Stimulated activated CD8-positive, alpha-beta memory T cell treated with anti-CD3 and anti-CD28 coated beads, Interleukin-4, amount 100 ng/mL, for 1 hour (primary cell): Measurements from ENCODE around the gene ARRDC3.
"Not testable (repeated sequence)": the region's sequence is repeated elsewhere in the genome, so short reads cannot be mapped to it uniquely, and the experiment has no call there.

ENCODE experiments used
- DNase-seq, 2 donors: peaks; one replicate each; pipeline ENCODE4 v3.0.0-alpha.2; 2020; ENCODE audit warnings: low read depth in 2 of 2, low spot score in 1 of 2

The ARRDC3 gene

DNA sequence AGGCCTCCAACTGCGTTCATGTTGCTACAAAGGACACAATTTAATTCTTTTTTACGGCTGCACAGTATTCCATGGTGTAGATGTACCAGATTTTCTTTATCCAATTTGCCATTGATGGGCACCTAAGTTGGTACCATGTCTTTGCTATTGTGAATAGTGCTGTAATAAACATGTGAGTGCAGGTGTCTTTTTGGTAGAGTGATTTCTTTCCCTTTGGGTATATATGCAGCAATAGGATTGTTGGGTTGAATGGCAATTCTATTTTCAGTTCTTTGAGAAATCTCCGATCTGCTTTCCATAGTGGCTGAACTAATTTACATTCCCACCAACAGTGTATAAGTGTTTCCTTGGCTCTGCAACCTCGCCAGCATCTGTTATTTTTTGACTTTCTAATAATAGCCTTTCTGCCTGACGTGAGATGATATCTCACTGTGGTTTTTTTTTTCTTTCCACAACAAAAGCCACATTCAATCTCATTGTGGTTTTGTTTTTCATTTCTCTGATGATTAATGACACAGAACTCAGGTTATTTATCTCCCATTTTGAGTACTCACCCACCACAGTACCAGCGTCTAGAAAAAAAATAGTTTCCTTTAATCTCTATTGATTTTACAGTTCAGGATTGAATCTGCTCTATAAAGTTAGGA is 21.9 kb downstream of the ARRDC3 start:
- no peak for DNase-seq

DNA sequence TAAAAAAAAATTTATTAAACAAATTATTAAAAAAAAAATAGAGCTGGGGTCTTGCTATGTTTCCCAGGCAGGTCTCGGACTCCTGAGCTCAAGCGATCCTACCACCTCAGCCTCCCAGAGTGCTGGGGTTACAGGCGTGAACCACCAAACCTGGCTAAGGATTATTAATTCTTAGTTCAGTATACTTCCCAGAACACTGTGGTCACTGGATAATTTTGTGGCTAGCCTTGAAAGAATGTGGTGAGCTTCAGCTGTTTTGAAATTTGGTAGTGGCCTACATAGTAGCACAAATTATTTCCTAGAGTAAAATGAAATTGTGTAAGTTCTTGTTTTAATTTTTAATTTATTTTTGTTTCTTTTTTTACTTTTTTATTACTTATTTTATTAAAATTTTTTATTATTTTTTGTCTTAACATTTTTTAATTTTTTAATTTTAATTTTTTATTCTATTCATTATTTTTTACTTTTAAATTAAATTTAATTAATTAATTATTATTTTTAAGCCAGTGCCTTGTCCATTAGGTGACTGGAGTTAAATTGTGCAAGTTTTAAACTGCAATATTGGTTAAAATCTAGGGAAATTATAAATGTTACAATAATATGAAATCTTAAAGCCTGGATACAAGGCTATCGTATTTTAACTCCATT is 23.0 kb downstream of the ARRDC3 start:
- DNase-seq, result no peak

DNA sequence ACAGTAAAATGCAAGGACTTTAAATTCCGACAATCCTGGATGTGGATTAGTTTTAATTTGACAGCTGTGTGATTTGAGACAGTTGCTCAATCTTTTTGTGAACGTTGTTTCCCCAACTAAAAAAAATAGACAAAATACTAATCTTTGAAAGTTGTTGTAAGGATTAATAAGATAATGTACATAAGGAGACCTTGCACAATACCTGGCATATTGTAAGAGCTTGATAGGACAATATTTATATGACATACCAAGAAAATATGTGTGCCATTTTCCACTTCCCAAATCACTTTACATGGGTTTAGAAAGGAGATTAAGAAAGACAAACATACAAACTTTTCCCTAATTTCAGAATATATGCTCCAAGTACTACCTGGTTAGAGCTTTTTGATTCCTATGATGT is 25.3 kb downstream of the ARRDC3 start:
- no peak for DNase-seq

DNA sequence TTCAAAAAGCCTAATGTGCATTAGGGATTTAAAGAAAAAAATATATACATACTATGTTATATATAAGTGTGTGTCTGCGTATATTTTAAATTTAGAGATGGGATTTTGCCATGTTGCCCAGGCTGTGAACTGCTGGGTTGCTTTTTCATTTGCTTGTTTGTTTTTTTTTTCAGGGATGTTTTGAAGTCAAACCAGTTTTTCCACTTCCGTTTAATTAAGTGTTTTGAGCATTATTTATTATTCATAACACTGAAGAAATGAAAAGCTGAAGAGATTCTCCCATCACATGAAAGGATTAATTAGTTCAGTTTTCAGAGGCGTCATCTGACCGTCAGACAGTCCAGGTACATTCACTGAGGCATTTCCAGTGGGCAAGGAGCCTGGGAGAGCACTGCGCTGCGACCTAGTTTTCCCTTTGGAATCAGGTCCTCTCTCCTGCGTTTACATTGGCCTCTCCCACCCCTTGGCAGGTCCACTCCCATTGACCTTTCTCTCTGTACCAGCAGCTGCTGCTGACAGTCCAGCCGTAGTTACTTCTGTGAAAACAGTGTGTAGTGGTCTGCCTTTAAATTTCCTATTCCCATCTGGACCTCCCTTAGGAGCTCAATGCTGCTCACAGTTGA is 26.0 kb downstream of the ARRDC3 start:
- DNase-seq, result no peak

DNA sequence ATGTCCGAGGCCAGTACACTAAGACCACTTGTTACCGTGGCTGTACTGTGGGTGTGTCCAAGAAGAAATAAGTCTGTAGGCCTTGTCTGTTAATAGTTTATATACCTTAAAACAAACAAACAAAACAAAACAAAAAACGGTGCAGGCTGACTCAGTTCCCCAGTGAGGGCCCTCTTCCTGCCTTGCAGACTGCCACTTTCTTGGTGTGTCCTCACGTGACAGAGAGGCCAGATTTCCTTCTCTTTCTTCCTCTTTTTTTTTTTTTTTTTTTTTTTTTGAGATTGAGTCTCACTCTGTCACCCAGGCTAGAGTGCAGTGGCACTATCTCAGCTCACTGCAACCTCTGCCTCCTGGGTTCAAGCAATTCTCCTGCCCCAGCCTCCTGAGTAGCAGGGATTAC is 28.2 kb downstream of the ARRDC3 start:
- not testable (repeated sequence) for DNase-seq

DNA sequence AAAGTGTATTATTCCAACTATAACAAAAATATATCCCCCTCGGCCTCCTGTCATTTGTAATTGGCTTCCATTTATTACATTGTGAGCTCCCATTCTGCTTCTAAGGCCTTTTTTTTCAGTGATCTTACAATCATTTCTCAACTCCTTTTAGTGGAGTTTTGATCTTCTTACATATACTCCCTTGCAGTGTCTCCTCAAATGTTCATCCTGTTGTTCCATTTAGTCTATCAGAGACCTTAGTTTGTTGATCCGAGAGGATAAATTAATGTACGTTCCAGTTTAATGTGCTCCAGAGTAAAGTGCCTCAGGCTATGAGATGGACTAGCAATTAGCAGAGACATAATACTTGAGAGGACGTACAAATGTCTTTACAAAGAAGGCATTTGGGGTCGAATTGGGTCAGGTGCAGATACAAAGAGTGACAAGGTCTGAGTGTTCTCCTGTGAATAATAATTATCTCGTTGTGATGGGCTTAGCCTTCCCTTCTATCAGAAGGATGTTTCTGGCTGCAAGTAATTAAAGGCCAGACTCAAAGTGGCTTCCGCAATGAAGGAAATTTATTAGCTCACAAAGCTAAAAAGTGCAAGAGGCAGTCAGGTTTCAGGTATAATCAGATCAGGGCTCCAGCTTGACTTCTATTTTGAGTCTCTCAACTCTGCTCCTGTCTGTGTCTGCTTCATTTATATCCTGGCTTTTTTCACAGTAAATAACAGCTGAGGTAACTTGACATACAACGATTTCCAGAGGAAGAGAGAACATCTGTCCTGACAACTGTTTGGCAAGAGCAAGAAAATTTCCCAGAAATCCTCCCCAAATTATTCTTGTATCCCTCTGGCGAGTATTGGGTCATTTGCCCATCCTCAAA is 30.1 kb downstream of the ARRDC3 start:
- DNase-seq, result no peak

DNA sequence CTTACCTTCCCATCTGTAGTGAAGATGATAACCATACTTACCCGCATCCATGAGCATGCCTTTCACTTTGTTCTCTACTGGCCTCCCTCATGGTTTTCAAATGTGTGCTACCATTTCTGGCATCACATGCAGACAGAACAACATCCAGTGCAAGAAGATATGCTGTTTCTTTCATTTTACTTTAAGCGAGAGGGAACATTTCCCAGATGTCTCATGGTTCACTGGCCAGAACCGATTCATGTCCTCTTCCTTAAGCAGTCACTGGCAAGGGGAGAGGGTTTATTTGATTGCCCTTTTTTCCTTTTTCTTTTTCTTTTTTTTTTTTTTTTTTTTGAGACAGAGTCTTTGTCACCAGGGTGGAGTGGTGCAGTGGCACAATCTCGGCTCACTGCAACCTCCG is 37.7 kb downstream of the ARRDC3 start:
- no peak for DNase-seq

DNA sequence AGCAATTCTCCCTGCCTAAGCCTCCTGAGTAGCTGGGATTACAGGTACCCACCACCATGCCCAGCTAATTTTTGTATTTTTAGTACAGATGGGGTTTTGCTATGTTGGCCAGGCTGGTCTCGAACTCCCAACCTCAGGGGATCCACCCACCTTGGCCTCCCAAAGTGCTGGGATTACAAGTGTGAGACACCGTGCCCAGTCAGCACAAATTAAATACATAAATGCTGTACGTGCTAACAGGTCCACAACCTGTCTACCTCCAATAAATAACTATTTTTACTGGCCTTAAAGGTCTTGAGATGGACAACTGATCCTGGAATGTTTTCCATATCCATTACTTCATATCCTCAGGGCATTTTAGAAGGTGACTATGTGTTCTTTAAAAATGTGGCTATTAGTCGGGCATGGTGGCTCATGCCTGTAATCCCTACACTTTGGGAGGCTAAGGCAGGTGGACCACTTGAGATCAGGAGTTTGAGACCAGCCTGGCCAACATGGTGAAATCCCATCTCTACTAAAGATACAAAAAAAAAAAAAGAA is 38.4 kb downstream of the ARRDC3 start:
- DNase-seq, result not testable (repeated sequence)

DNA sequence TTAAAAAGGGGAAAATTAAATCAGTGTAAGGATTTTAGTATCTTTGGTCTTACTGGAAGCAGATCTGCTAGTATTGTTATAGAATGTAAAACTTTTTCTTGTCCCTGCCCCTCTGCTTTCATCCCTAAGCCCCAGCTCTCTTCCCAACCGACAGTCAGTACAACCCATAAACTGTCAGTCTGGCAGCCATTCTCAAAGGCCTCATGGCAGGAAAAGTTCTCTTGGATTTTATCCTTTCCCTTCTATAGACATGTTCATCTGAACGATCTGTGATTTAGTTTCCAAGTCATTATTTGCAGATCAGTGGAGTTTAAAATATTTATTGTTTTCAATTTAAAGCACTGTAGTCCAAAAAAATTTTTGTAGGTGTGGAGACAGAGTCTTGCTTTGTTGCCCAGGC is 39.2 kb downstream of the ARRDC3 start:
- DNase-seq, result no peak

DNA sequence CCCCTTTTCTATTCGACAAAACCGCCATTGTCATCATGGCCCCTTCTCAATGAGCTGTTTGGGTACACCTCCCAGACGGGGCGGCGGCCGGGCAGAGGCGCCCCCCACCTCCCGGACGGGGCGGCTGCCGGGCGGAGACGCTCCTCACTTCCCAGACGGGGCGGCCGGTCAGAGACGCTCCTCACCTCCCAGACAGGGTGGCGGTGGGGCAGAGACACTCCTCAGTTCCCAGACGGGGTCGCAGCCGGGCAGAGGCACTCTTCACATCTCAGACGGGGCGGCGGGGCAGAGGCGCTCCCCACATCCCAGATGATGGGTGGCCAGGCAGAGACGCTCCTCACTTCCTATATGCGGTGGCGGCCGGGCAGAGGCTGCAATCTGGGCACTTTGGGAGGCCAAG is 40.2 kb downstream of the ARRDC3 start:
- DNase-seq, result not testable (repeated sequence)

DNA sequence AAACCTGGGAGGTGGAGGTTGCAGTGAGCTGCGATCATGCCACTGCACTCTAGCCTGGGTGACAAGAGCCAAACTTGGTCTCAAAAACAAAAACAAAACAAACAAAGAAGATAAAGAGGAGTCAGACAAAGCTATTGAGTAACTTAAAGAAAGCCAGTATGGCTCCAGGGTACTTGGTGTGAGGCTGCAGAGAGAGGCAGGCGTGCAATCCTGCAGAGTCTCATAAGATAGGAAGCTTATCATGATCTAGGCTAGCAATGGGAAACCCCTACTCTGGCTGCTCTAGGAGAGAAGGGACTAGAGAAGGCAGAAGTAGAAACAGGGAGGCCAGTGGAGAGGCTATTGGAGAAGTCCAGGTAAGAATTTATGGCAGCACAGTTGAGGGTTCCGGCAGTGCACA is 42.0 kb downstream of the ARRDC3 start:
- no peak for DNase-seq

DNA sequence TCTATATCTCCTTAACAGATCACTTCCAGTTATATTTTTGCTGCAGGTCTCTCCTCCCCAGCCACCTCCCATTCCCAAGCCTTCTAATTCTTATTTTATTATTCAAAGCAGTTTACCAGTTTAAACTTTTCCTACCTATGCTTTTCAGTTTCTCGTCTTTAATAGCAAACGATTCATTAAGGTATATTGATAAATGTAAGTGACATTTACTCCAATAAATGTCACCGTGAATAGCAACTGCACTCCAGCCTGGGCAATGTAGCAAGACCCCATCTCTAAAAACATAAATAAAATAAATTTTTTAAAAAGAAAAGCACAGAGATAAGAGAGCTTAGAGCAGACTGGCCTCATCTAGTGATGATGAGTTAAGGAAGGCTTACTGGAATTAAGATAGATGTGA is 42.6 kb downstream of the ARRDC3 start:
- no peak for DNase-seq

DNA sequence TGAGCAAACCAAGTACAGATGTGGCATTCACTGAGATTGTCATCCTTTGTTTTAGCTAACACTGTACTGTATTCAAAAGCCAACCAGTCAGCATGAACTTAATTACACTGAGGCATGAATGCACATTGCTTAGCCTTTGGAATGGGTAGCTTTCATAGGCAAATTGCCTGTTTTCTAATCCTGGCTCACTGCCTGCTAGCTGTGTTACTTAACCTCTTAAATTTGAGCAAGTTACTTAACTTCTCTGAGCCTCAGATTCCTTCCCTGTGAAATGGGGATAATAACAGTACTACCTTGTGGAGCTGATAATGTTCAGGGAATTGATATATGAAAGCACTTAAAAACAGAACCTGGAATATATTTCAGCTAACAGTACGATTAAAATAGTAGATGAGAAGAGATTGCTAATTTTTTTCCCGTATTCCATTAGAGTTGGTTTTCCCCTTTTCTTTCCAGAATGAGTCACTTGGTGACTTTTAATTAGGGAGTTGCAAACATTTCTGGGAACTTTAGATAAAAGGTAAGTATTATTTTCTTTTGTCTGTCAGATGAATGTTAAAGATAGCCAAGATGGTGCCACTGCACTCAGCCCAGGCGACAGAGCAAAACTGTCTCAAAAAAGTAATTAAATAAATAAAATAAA is 43.9 kb downstream of the ARRDC3 start:
- no peak for DNase-seq

DNA sequence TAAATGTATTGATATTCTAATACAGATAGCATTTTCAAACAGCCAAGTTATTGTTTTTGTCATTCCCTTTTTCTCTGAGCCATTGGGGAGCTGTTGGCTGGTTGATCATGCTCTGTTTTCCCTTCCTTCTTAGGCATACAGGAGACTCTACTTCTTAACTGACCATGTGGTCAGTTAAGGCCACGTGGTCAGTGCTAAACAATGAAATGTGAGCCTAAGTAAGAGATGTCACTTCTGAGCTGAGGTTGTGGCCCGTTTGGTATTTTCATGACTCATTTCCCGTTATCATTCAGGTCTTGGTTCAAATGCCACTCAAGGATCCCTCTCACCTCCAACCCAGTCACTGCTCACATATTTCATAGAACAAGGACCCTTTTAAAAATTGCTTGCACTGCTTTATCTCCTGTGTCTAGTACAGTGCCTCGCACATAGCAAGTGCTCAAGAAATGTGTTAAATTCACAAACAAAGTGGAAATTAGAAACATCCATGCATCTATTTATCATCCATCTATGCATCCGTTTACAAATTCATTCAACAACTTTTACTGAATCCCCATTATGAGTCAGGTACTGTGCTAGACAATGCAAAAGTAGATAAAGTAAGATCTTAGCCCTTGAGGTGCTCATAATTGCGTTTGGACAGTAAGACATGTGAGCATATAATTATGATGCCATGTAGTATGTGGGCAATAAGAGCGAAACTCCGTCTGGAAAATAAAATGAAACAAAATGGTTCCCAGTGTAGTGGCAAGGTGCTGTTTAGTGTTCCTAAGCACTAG is 50.7 kb downstream of the ARRDC3 start:
- DNase-seq, result no peak

DNA sequence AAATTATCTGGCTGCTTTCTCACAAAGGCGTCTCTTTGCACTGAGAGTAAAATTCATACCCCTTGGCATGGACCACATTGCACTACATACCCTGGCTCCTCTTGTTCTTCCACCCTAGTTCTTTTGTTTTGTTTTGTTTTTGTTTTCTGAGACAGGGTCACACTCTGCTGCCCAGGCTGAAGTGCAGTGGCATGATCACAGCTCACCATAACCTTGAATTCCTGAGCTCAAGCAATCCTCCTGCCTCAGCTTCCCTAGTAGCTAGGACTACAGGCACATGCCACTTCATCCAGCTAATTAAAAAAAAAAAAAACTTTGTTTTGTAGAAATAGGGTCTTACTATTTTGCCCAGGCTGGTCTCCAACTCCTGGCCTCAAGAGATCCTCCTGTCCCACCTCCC is 51.4 kb downstream of the ARRDC3 start:
- DNase-seq, result no peak

DNA sequence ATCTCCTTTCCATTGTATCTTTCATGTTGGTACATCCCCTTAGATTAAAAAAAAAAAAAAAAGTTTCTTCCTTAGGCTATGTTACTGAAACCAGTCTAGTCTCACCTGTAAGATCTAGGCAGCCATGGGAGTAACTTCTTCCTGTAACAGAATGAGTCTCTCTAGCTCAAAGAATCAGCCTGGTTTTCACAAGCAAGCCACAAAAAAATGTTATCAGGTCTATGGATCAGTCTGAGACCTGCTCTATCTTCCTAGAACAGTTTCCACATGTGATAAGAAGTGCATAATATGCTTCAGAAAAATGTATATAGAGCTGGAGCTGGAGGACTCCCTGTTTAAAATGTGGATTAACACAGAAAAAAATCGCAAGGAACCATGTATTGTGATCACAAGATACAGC is 53.8 kb downstream of the ARRDC3 start:
- DNase-seq, result no peak

DNA sequence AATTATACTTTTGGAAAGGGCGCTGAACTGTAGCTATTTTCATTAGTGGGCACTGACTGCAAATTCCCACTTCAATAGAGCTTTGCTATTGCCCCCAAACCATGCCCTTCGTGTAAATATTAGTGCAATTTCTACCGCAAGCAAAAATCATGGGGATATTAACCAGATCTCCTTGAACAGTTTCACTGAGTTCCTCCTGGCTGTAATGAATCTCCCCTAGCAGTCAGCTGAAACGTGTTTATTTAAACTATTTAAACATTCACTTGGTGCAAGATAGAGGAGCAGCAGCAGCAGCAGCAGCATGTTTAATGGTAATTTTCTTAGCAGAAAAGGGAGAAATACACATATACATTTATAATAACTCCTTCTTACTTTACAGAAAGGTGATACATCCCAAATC is 54.4 kb downstream of the ARRDC3 start:
- no peak for DNase-seq

DNA sequence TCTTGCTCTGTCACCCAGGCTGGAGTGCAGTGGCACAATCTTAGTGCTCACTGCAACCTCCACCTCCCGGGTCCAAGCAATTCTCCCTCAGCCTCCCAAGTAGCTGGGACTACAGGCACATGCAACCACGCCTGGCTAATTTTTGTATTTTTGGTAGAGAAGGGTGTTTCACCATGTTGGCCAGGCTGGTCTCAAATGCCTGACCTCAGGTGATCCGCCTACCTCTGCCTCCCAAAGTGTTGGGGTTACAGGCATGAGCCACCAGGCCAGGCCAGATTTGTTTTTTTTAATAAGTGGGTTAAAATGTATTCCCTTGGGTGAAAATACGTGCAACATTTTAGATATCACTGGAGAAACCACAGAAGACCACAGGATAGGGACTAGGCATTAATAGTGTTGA is 60.1 kb downstream of the ARRDC3 start:
- not testable (repeated sequence) for DNase-seq

DNA sequence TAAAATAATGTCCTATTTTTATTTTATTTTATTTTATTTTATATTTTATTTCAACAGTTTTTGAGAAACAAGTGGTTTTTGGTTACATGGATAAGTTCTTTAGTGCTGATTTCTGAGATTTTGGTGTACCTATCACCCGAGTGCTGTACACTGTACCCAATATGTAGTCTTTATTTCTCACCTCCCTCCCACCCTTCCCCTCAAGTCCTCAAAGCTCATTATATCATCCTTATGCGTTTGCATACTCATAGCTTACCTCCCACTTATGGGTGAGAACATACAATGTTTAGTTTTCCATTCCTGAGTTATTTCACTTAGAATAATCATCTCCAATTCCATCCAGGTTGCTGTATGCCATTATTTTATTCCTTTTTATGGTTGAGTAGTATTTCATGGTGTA is 63.5 kb downstream of the ARRDC3 start:
- no peak for DNase-seq

DNA sequence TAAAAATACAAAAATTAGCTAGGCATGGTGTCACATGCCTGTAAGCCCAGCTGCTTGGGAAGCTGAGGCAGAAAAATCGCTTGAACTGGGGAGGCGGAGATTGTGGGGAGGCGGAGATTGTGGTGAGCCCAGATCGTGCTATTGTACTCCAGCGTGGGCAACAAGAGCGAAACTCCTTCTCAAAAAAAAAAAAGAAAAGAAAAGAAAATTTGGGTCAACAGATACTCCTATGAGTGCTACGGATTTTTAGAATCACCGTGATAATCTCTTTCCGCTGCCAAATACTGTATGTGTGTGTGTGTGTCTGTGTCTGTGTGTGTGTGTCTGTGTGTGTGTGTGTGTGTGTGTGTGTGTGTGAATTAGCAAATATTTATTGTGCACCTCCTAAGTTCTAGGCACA is 64.4 kb downstream of the ARRDC3 start:
- DNase-seq, result no peak
